Measurements from ENCODE around the gene SUN2. TPM values are rescaled to one million over a fixed set of nuclear protein-coding genes. Genes with fewer than 3 reads are reported as not detected.

SUN2 gene
- total RNA-seq, 1 donor from 2014 or later = 124 TPM

GRCh38 chr22:38756711-38757463 lies 1.1 kb upstream of the SUN2 start:
- TF ChIP-seq CTCF (IDR thresholded peaks at IDR 0.05) = no peak
- H3K4me1 Mint-ChIP-seq (ENCODE audit: low read depth) = peaks cover 35% of the 10 kb centered on the region
- no peaks in the 10 kb centered on the region for H3K9me3 Mint-ChIP-seq (ENCODE audit: low read depth)
- no peaks in the 10 kb centered on the region for H3K27me3 Mint-ChIP-seq (ENCODE audit: low read depth)
- H3K36me3 Mint-ChIP-seq (ENCODE audit: low read depth) = peaks cover 5% of the 10 kb centered on the region
- no peak for DNase-seq (ENCODE audit: low spot score)
- peak overlapping the region; percentile 17 for H3K27ac Mint-ChIP-seq (ENCODE audit: unreplicated experiment)
- H3K4me3 Mint-ChIP-seq (ENCODE audit: unreplicated experiment) = peak overlapping the region; percentile 63

GRCh38 chr22:38755155-38755910 lies 465 bp downstream of the SUN2 start:
- Mint-ChIP-seq H3K27me3 (ENCODE audit: low read depth) (no peaks in the 10 kb centered on the region), H3K9me3 (ENCODE audit: low read depth) (no peaks in the 10 kb centered on the region), H3K4me3 (ENCODE audit: unreplicated experiment) (peak overlapping the region; percentile 89), H3K36me3 (ENCODE audit: low read depth) (peaks cover 8% of the 10 kb centered on the region), H3K27ac (ENCODE audit: unreplicated experiment) (peak overlapping the region; percentile 93), H3K4me1 (ENCODE audit: low read depth) (peaks cover 27% of the 10 kb centered on the region)
- peak; percentile 23 for TF ChIP-seq CTCF (IDR thresholded peaks at IDR 0.05)
- no peak for DNase-seq (ENCODE audit: low spot score)

GRCh38 chr22:38754751-38755154 lies 1.0 kb downstream of the SUN2 start:
- H3K27ac Mint-ChIP-seq (ENCODE audit: unreplicated experiment) = peak overlapping the region; percentile 93
- H3K36me3 Mint-ChIP-seq (ENCODE audit: low read depth) = peaks cover 13% of the 10 kb centered on the region

DNA sequence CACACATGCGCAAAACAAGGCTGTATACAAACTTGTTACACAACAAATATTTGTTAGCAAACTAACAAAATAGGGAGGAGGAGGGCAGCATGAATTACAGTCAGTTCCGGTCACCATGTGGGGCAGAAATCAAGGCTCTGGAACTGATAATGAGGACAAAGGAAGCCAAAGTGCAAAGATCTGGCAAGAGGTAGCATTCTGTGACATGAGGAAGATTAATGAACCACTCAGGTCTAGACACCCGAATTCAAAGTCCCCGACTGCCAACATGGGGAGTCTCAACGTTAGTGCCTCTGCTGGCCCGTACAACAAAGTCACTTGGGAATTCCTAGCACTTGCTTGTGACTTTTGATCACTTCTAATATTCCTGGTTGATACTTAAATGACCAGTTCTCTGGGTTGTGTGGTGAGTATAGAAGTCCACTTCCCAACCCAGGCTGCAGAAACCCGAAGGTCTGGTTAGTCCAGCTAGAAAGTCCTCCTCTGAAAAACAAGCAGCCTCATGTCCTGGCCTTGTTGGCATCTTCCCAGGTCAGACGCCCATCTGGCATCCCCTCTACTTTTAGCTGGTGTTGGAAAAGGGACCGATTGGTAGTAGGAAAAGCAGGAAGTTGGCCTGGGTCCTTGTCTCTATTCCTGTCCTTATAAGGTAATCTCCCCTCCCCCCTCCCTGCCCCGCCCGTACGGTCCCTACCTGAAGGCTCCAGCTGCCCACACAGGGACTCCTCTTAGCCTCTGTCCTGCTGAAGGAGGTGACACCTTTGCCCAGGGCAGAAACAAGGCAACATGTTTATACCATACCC lies 1.6 kb downstream of the SUN2 start:
- H3K27ac Mint-ChIP-seq (ENCODE audit: unreplicated experiment) = peak overlapping the region; percentile 93
- peaks cover 18% of the 10 kb centered on the region for H3K36me3 Mint-ChIP-seq (ENCODE audit: low read depth)
- H3K4me3 Mint-ChIP-seq (ENCODE audit: unreplicated experiment) = peak overlapping the region; percentile 89
- DNase-seq (ENCODE audit: low spot score) = no peak
- no peak for TF ChIP-seq CTCF (IDR thresholded peaks at IDR 0.05)
- no peaks in the 10 kb centered on the region for H3K27me3 Mint-ChIP-seq (ENCODE audit: low read depth)
- no peaks in the 10 kb centered on the region for H3K9me3 Mint-ChIP-seq (ENCODE audit: low read depth)
- peaks cover 24% of the 10 kb centered on the region for H3K4me1 Mint-ChIP-seq (ENCODE audit: low read depth)

More at GRCh38 chr22:38754751-38755154, 1.0 kb downstream of the SUN2 start:
- peak overlapping the region; percentile 89 for H3K4me3 Mint-ChIP-seq (ENCODE audit: unreplicated experiment)
- DNase-seq (ENCODE audit: low spot score) = no peak
- H3K27me3 Mint-ChIP-seq (ENCODE audit: low read depth) = no peaks in the 10 kb centered on the region
- no peak for TF ChIP-seq CTCF (IDR thresholded peaks at IDR 0.05)
- peaks cover 24% of the 10 kb centered on the region for H3K4me1 Mint-ChIP-seq (ENCODE audit: low read depth)
- H3K9me3 Mint-ChIP-seq (ENCODE audit: low read depth) = no peaks in the 10 kb centered on the region

Measured in chondrocyte (in vitro differentiated cells).